ENCODE data around the gene DPP3.
"Not testable (repeated sequence)": the region's sequence is repeated elsewhere in the genome, so short reads cannot be mapped to it uniquely, and the experiment has no call there.

The DPP3 gene

GRCh38 chr11:66542362-66542761, 62.1 kb downstream of the DPP3 start:
- H3K4me2 ChIP-seq (ENCODE audit: low read length) = no peak overlapping the region
- H3K36me3 ChIP-seq (ENCODE audit: insufficient read depth, low read length) = peaks cover 8% of the 10 kb centered on the region
- H3K9ac ChIP-seq (ENCODE audit: low read depth, low read length) = no peak overlapping the region
- H3K4me1 ChIP-seq (ENCODE audit: control insufficient read depth, insufficient read depth, low read length) = peaks cover 17% of the 10 kb centered on the region
- H3K9me3 ChIP-seq (replicated peaks; ENCODE audit: low read length) = no peaks in the 10 kb centered on the region
- H3K4me3 ChIP-seq (ENCODE audit: low read length) = no peak overlapping the region
- H3K27me3 ChIP-seq (ENCODE audit: control insufficient read depth, insufficient read depth, low read length) = no peaks in the 10 kb centered on the region

GRCh38 chr11:66543263-66544107, 63.3 kb downstream of the DPP3 start:
- no peak overlapping the region for H3K4me2 ChIP-seq (ENCODE audit: low read length)
- H3K27me3 ChIP-seq (ENCODE audit: control insufficient read depth, insufficient read depth, low read length) = peaks cover 9% of the 10 kb centered on the region
- no peak overlapping the region for H3K4me3 ChIP-seq (ENCODE audit: low read length)
- no peaks in the 10 kb centered on the region for H3K9me3 ChIP-seq (replicated peaks; ENCODE audit: low read length)
- no peak overlapping the region for H3K9ac ChIP-seq (ENCODE audit: low read depth, low read length)
- H3K4me1 ChIP-seq (ENCODE audit: control insufficient read depth, insufficient read depth, low read length) = peaks cover 17% of the 10 kb centered on the region
- H3K36me3 ChIP-seq (ENCODE audit: insufficient read depth, low read length) = peaks cover 8% of the 10 kb centered on the region

GRCh38 chr11:66544952-66545351, 64.7 kb downstream of the DPP3 start:
- not testable (repeated sequence) for H3K36me3 ChIP-seq (ENCODE audit: insufficient read depth, low read length); H3K9me3 ChIP-seq (replicated peaks; ENCODE audit: low read length)
- Histone ChIP-seq H3K4me1 (ENCODE audit: control insufficient read depth, insufficient read depth, low read length) (peaks cover 17% of the 10 kb centered on the region), H3K9ac (ENCODE audit: low read depth, low read length) (peak overlapping the region; percentile 89), H3K4me2 (ENCODE audit: low read length) (peak overlapping the region; percentile 78), H3K27me3 (ENCODE audit: control insufficient read depth, insufficient read depth, low read length) (peaks cover 17% of the 10 kb centered on the region), H3K4me3 (ENCODE audit: low read length) (peak overlapping the region; percentile 83)

GRCh38 chr11:66545701-66546367, 65.6 kb downstream of the DPP3 start, which contains the start of gene ZDHHC24:
TSS of gene ZDHHC24 (minus strand) at chr11:66546048. CDS start at chr11:66546003, 45 bp downstream.
- Histone ChIP-seq H3K4me2 (ENCODE audit: low read length) (peak within 1 kb of the TSS; percentile 78), H3K27me3 (ENCODE audit: control insufficient read depth, insufficient read depth, low read length) (peaks cover 26% of the 10 kb centered on the region), H3K9me3 (replicated peaks; ENCODE audit: low read length) (no peaks in the 10 kb centered on the region), H3K4me3 (ENCODE audit: low read length) (peak within 1 kb of the TSS; percentile 83), H3K9ac (ENCODE audit: low read depth, low read length) (peak within 1 kb of the TSS; percentile 89), H3K36me3 (ENCODE audit: insufficient read depth, low read length) (no peaks in the 10 kb centered on the region), H3K4me1 (ENCODE audit: control insufficient read depth, insufficient read depth, low read length) (peaks cover 17% of the 10 kb centered on the region)

GRCh38 chr11:66546368-66546965, 66.2 kb downstream of the DPP3 start, which contains the start of gene ACTN3:
TSS of gene ACTN3 (plus strand) at chr11:66546903. CDS start at chr11:66546938, 35 bp downstream.
- Histone ChIP-seq H3K9ac (ENCODE audit: low read depth, low read length) (peak within 1 kb of the TSS; percentile 89), H3K36me3 (ENCODE audit: insufficient read depth, low read length) (no peaks in the 10 kb centered on the region), H3K4me3 (ENCODE audit: low read length) (peak within 1 kb of the TSS; percentile 83), H3K4me2 (ENCODE audit: low read length) (peak within 1 kb of the TSS; percentile 78), H3K4me1 (ENCODE audit: control insufficient read depth, insufficient read depth, low read length) (peaks cover 17% of the 10 kb centered on the region), H3K27me3 (ENCODE audit: control insufficient read depth, insufficient read depth, low read length) (peaks cover 26% of the 10 kb centered on the region), H3K9me3 (replicated peaks; ENCODE audit: low read length) (no peaks in the 10 kb centered on the region)

- no peaks in the 10 kb centered on the region for H3K36me3 ChIP-seq (ENCODE audit: insufficient read depth, low read length)
- H3K4me3 ChIP-seq (ENCODE audit: low read length) = no peak overlapping the region
- peaks cover 26% of the 10 kb centered on the region for H3K27me3 ChIP-seq (ENCODE audit: control insufficient read depth, insufficient read depth, low read length)
- H3K4me1 ChIP-seq (ENCODE audit: control insufficient read depth, insufficient read depth, low read length) = peaks cover 17% of the 10 kb centered on the region
- H3K4me2 ChIP-seq (ENCODE audit: low read length) = peak overlapping the region; percentile 78
- H3K9me3 ChIP-seq (replicated peaks; ENCODE audit: low read length) = no peaks in the 10 kb centered on the region
- no peak overlapping the region for H3K9ac ChIP-seq (ENCODE audit: low read depth, low read length)
Observed at GRCh38 chr11:66546966-66547661, 66.9 kb downstream of the DPP3 start.

GRCh38 chr11:66547662-66548009, 67.4 kb downstream of the DPP3 start:
- Histone ChIP-seq H3K27me3 (ENCODE audit: control insufficient read depth, insufficient read depth, low read length) (peaks cover 26% of the 10 kb centered on the region), H3K9ac (ENCODE audit: low read depth, low read length) (no peak overlapping the region), H3K4me2 (ENCODE audit: low read length) (no peak overlapping the region), H3K4me3 (ENCODE audit: low read length) (no peak overlapping the region), H3K4me1 (ENCODE audit: control insufficient read depth, insufficient read depth, low read length) (peaks cover 12% of the 10 kb centered on the region), H3K9me3 (replicated peaks; ENCODE audit: low read length) (no peaks in the 10 kb centered on the region), H3K36me3 (ENCODE audit: insufficient read depth, low read length) (no peaks in the 10 kb centered on the region)

GRCh38 chr11:66548041-66548440, 67.8 kb downstream of the DPP3 start:
- Histone ChIP-seq H3K4me3 (ENCODE audit: low read length) (no peak overlapping the region), H3K4me1 (ENCODE audit: control insufficient read depth, insufficient read depth, low read length) (peaks cover 10% of the 10 kb centered on the region), H3K4me2 (ENCODE audit: low read length) (no peak overlapping the region), H3K9ac (ENCODE audit: low read depth, low read length) (no peak overlapping the region), H3K27me3 (ENCODE audit: control insufficient read depth, insufficient read depth, low read length) (peaks cover 26% of the 10 kb centered on the region), H3K36me3 (ENCODE audit: insufficient read depth, low read length) (no peaks in the 10 kb centered on the region), H3K9me3 (replicated peaks; ENCODE audit: low read length) (no peaks in the 10 kb centered on the region)

- H3K4me1 ChIP-seq (ENCODE audit: control insufficient read depth, insufficient read depth, low read length) = peaks cover 10% of the 10 kb centered on the region
- H3K4me3 ChIP-seq (ENCODE audit: low read length) = no peak overlapping the region
- H3K9me3 ChIP-seq (replicated peaks; ENCODE audit: low read length) = no peaks in the 10 kb centered on the region
- H3K4me2 ChIP-seq (ENCODE audit: low read length) = no peak overlapping the region
- peaks cover 26% of the 10 kb centered on the region for H3K27me3 ChIP-seq (ENCODE audit: control insufficient read depth, insufficient read depth, low read length)
- no peaks in the 10 kb centered on the region for H3K36me3 ChIP-seq (ENCODE audit: insufficient read depth, low read length)
- H3K9ac ChIP-seq (ENCODE audit: low read depth, low read length) = no peak overlapping the region
Observed at GRCh38 chr11:66548774-66549630, 68.8 kb downstream of the DPP3 start.

GRCh38 chr11:66549696-66550095, 69.5 kb downstream of the DPP3 start:
- H3K4me1 ChIP-seq (ENCODE audit: control insufficient read depth, insufficient read depth, low read length) = peaks cover 10% of the 10 kb centered on the region
- H3K9ac ChIP-seq (ENCODE audit: low read depth, low read length) = no peak overlapping the region
- H3K4me3 ChIP-seq (ENCODE audit: low read length) = no peak overlapping the region
- H3K4me2 ChIP-seq (ENCODE audit: low read length) = no peak overlapping the region
- H3K9me3 ChIP-seq (replicated peaks; ENCODE audit: low read length) = no peaks in the 10 kb centered on the region
- peaks cover 26% of the 10 kb centered on the region for H3K27me3 ChIP-seq (ENCODE audit: control insufficient read depth, insufficient read depth, low read length)
- no peaks in the 10 kb centered on the region for H3K36me3 ChIP-seq (ENCODE audit: insufficient read depth, low read length)
